Erythroblast (primary cell): ENCODE results near the gene RAB15.

Source experiments
- GATA1 ChIP-seq: IDR thresholded peaks from 2 replicates; pipeline ENCODE4 v1.6.1; 2011; ENCODE audit warnings: low read depth, mild to moderate bottlenecking, control low read depth, low read length, moderate library complexity
- POLR2A ChIP-seq: IDR thresholded peaks from 2 replicates; pipeline ENCODE4 v1.6.1; 2011; ENCODE audit warnings: mild to moderate bottlenecking, low read length

DNA sequence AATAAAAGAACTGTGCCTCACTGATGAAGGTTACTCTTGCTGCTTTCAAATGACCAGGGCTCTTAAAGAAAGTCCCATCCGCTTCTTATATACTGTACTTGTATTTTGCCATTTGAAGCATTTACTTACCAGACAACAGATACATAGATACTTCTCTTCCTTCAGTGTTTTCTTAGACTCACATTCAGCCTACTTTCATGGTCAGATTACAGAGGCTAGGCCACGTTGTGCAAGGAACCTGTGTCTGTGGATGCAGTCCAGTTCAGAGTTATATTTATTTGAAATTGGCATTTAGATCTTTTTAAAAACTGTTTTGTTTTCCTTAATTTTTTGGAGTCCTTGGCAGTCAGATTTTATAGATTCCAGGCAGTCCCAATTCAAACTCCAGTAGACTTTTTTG, 51.7 kb downstream of the RAB15 start:
- no peak for TF ChIP-seq POLR2A
- no peak for TF ChIP-seq GATA1
